GM21367 (cell line): Measurements from ENCODE around the gene RYR1.
"Not testable (repeated sequence)": the region's sequence is repeated elsewhere in the genome, so short reads cannot be mapped to it uniquely, and the experiment has no call there.

Experiments
- ATAC-seq: cut with Tn5 transposase; IDR thresholded peaks from one replicate; pipeline ENCODE4 v1.9.1; 2021; ENCODE audit not compliant: unreplicated experiment

The RYR1 gene

GRCh38 chr19:38399537-38399936 is 34.0 kb upstream of the RYR1 start:
- no peak for ATAC-seq

DNA sequence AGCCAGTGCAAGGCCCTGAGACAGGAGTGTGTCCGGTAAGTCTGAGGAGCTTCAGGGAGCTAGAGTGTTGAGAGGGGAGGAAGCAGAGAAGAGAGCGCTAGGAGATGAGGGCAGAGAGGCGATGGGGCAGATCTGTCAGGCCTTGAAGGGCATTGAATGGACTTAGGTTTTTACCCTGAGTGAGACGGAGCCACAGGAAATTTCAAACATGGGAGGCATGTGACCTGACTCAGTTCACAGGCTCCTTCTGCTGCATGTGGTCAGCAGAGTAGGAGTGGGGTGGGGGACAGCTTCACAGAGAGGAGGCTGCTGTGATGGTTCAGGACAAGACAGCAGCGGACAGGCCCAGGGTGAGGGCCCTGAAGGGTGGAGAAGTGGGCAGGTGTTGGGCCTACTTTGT is 33.1 kb upstream of the RYR1 start:
- ATAC-seq: no peak

DNA sequence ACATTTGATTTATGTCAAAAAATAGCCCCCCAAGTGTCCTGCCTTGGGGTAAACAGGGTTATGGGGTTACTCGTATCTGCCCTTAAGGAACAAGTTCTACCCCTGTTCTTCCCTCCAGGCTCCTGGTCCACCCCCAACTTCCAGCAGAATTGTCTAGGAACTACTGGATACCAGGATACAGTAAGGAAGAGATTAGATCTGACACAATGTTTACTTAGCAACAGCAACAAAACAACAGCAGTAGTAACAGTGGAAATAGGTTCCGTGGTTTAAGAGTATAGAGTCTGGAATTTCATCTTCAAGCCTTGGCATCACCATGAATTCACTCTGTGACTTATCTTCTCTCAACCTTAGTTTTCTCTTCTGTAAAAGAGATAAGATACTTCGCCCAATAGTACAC is 32.3 kb upstream of the RYR1 start:
- no peak for ATAC-seq

GRCh38 chr19:38402623-38402966 is 30.9 kb upstream of the RYR1 start:
- ATAC-seq: no peak

DNA sequence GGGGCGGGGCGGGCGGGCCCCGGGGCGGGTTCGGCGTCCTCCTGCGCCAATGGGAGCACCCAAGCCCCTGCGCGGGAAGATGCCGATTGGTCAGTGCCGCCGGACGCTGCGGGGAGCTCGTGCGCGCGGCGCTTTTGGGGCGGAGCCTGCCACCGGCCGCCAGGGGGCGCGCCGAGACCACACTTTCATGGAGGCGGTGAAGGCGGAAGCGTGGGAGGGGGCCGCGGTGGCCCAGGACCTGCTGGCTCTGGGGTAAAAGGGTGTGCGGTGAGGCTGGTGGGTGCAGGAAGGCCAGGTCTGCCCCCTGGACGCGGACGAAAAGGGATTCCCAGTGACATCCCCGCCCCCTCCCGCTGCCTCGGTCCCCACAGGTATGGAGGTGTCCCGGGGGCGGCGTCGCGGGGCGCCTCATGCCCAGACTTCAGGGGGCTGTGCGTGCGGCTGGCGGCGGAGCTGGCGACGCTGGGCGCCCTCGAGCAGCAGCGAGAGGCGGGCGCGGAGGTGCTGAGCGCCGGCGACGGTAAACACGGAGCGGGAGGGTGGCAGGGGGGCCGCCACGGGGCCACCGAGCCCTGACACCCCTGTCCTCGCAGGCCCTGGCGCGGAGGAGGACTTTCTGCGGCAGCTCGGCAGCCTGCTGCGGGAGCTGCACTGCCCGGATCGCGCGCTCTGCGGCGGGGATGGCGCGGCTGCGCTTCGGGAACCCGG is 30.4 kb upstream of the RYR1 start, which contains the start of gene FAM98C:
FAM98C (plus strand) TSS at position 127 of the 708 bp plus-strand sequence; CDS start at position 188, 61 bp downstream.
- ATAC-seq: peak; percentile 70

GRCh38 chr19:38404858-38405257 is 28.6 kb upstream of the RYR1 start:
- no peak for ATAC-seq

DNA sequence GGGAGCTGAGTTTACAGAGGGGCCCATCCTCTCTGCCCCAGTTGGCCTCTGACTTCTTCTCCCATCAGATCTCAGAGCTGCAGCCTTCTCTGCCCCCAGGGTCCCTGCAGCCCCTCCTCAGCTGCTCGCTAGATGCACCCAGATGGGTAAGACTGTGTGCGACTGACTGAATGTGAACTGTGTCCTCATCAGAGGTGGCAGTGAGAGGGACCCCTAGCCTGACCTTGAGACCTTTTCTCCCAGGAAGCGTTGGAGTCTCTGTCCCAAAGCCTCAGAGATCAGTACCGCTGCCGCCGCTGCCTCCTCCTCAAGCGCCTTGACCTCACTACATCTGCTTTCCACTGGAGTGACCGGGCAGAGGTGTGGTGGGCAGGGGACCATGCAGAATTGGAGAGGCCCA is 28.2 kb upstream of the RYR1 start:
- ATAC-seq: no peak

DNA sequence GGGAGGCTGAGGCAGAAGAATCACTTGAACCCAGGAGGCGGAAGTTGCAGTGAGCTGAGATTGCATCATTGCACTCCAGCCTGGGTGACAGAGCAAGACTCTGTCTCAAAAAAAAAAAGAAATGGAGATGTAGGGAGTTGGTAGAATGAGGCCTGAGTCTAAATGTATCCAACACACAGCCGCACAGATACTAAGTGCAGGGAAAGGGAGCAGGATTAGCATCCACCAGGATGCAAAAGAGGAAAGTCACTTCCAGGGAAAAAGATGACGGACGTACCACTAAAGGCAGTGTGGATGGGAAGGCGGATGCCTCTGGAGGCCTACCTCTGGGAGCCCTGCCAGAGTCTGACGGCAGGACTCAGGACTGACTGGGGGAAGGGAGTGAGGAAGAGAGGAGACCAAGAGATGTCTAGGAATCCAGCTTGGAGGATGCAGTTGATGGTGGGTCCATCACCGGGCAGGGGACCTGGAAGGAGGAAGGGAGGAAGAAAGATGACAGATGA is 23.8 kb upstream of the RYR1 start:
- ATAC-seq: no peak

DNA sequence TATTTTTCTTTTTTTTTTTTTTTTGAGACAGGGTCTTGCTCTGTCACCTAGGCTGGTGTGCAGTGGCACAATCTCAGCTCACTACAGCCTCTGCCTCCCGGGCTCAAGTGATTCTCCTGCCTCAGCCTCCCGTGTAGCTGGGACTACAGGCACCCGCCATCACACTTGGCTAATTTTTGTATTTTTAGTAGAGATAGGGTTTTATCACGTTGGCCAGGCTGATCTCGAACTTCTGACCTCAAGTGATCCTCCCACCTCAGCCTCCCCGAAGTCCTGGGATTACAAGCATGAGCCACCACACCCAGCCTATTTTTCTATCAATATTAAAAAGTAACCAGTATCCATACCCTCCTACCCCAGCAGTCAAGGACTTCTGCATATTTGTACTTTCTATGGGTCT is 23.1 kb upstream of the RYR1 start:
- not testable (repeated sequence) for ATAC-seq

- no peak for ATAC-seq
Measured at GRCh38 chr19:38411041-38411712, 22.3 kb upstream of the RYR1 start.

DNA sequence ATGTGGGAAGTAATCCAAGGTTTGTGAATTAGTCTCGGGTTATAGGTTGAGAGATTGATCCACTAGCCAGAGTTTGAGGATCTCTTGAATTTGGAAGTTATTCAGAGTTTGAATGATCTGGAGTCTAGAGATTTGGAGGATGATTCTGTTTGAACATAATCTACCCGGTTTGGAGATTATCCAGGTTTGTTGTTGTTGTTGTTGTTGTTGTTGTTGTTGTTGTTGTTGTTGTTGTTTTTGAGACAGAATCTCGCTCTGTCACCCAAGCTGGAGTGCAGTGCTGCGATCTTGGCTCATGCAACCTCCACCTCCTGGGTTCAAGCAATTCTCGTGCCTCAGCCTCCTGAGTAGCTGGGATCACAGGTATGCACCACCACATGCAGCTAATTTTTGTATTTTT is 21.6 kb upstream of the RYR1 start:
- not testable (repeated sequence) for ATAC-seq

DNA sequence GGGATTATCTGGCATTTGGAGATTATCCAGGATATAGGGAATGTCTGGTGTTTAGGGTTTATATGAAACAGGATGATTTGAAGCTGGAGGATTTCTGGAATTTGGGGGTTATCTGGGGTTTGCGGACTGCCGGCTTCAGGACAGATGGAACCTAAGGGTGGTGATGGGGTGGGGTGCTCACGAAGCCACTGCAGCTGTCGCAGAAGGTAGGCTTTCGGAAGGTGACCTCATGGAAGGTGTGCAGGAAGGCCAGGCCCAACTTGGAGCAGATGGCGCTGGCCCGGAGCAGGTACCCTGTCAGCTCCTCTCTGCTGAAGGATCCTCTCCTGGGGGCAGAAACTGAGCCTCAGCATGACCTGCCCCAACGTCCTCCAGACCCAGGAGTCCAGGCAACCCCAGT is 21.0 kb upstream of the RYR1 start:
- no peak for ATAC-seq

DNA sequence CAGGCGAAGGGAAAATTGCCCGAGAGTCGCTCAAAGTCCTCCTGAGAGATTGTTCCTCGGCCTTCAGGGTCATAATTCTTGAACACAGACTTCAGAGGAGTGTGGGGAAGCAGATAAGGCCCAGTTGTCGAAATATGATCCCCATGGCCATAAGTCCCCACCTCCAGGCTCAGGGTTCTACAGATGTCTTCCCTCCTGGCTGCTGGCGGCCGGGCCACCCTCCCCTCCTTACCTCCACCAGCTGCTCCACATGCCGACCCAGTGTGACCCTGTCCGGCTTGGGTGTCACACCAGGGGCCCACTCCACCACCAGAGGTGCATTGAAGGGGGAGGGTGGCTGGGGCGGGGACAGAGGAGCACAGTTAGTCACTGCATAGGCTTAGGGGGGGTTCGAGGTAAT is 20.5 kb upstream of the RYR1 start:
- ATAC-seq: no peak

GRCh38 chr19:38413416-38413815 is 20.1 kb upstream of the RYR1 start:
- no peak for ATAC-seq

GRCh38 chr19:38417146-38417543 is 16.3 kb upstream of the RYR1 start:
- no peak for ATAC-seq

DNA sequence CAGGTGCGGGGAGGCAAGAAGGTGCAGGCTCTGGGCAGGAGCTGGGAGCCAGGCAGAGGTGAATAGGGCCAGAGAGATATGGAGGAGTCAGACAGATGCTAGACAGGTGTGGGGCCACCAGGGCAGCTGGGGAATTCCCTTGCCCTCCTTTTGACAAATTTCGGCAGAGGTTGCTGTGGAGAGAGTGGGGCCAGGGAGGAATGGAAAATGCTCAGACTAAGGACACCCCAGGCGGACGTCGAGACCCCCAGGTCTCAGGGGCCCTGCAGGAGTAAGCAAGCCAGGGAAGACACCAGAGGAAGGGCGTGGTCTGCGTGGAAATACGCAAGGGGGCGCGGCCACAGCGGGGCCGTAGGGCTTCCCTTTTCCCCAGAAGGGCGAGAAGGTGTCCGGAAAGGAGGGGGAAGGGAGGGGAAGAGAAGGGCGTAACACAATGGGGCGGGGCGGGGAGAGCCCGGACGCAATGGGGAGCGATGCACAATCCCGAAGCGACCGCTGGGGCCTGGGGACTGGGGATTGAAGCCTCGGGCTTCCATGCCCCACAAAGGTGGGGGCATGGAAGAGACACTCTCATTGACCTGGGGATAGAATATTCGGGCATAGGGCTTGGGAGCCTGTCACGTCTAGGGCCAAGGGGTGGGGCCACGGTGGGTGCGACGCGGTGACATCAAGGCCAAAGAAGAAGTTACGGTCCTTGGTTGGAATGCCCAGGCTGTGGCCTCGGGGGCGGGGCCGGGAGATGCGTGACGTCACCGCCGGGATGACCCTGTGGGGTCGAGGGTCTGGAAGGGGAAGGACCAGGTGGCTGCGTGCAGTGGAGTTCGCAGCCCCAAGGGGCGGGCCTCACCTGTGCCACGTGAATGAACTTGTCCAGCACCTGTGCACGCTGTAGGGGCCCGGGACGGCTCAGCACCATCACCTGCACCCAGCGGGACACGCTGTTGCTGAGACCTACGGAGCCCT is 15.7 kb upstream of the RYR1 start:
- no peak for ATAC-seq

- ATAC-seq: no peak
Measured at GRCh38 chr19:38420935-38421334, 12.6 kb upstream of the RYR1 start.

DNA sequence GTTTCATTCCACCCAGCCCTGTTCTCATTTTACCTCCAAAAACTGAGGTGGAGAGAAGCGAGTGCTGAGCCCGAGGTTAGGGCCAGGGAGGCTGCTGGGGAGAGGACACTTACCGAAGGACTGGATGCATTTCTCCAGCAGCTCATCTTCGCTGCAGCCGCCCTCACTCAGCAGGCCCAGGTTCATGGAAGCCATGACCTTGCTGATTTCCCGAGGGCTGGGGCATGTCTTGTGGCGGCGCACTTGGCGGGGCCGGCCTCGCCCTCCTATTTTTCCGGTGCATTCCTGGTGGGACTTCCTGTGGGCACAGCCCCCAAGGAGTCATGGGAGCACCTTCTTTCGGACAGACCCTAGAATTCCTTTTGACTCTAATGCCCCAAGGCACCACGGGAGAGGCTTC is 11.6 kb upstream of the RYR1 start:
- no peak for ATAC-seq

DNA sequence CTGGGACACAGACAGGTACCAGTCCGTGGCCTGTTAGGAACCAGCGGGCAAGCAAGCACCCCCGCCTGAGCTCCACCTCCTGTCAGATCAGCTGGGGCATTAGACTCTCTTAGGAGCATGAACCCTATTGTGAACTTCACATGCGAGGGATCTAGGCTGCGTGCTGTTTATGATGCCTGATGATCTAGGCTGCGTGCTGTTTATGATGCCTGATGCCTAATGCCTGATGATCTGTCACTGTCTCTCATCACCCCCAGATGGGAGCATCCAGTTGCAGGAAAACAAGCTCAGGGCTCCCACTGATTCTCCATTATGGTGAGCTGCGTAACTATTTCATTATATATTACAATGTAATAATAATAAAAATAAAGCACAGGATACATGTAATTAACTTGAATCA is 11.1 kb upstream of the RYR1 start:
- no peak for ATAC-seq

- no peak for ATAC-seq
Measured at GRCh38 chr19:38424272-38424671, 9.2 kb upstream of the RYR1 start.

DNA sequence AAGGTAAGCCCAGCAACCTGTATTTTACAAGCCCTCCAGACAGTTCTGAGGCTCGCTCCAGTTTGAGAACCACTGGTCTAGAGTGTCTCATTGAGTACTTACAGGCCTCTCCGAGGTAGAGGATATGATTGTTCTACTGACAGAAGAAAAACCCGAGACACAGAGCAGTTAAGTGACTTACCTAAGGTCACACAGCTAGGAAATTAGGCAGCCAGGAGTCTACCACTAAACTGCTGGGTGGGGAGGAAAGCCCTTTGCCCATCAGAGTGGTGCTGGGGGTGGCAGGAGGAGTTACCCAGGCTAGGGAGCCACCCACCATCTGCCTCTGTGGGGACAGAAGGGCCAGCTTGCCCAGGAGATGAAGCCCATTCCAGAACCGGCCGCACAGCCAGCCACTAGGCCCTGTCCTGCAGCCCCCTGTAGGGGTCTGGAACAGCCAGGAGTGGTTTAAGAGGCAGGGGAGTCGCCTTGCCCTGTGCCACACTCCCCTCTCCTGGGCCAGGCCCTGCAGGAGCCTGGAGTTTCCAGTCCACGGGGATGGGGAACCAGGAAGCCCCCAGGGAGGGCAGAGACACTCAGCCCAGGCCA is 8.2 kb upstream of the RYR1 start:
- ATAC-seq: no peak
